H9 (cell line): Measurements from ENCODE around the gene LRRK1. TPM values are rescaled to one million over a fixed set of nuclear protein-coding genes. Genes with fewer than 3 reads are reported as not detected.

ENCODE experiments used
- DNase-seq: peaks from one replicate; pipeline ENCODE4 v3.0.0-alpha.2; 2017
- H2AFZ ChIP-seq: one replicate; pipeline ENCODE4 v1.6.1; 2013; ENCODE audit warnings: mild to moderate bottlenecking, low read length, control low read depth, moderate library complexity
- H2AK5ac ChIP-seq: 2 replicates; pipeline ENCODE4 v1.6.1; 2013; ENCODE audit warnings: low read length, control low read depth, mixed read lengths; ENCODE audit not compliant: insufficient read length
- H2BK120ac ChIP-seq: one replicate; pipeline ENCODE4 v1.6.1; 2013; ENCODE audit warnings: low read depth, mild to moderate bottlenecking, low read length, control low read depth, inconsistent platforms; ENCODE audit not compliant: poor library complexity, severe bottlenecking
- H2BK12ac ChIP-seq: 2 replicates; pipeline ENCODE4 v1.6.1; 2013; ENCODE audit warnings: low read length, control low read depth, mixed read lengths, low read depth; ENCODE audit not compliant: insufficient read length
- H2BK15ac ChIP-seq: 2 replicates; pipeline ENCODE4 v1.6.1; 2013; ENCODE audit warnings: low read depth, low read length, control low read depth
- H2BK20ac ChIP-seq: one replicate; pipeline ENCODE4 v1.6.1; 2013; ENCODE audit warnings: low read depth, mild to moderate bottlenecking, low read length, control low read depth, inconsistent platforms; ENCODE audit not compliant: poor library complexity, severe bottlenecking
- H2BK5ac ChIP-seq: 2 replicates; pipeline ENCODE4 v1.6.1; 2013; ENCODE audit warnings: low read length, control low read depth, mixed read lengths; ENCODE audit not compliant: insufficient read length
- H3K14ac ChIP-seq: 2 replicates; pipeline ENCODE4 v1.6.1; 2013; ENCODE audit warnings: low read length, control low read depth; ENCODE audit not compliant: insufficient read depth
- H3K18ac ChIP-seq: 2 replicates; pipeline ENCODE4 v1.6.1; 2013; ENCODE audit warnings: low read depth, mild to moderate bottlenecking, mixed read lengths, low read length, control low read depth; ENCODE audit not compliant: insufficient read length
- H3K23ac ChIP-seq: 2 replicates; pipeline ENCODE4 v1.6.1; 2013; ENCODE audit warnings: low read length, control low read depth, mixed read lengths, low read depth; ENCODE audit not compliant: insufficient read length
- H3K23me2 ChIP-seq: 2 replicates; pipeline ENCODE4 v1.6.1; 2013; ENCODE audit warnings: low read depth, mild to moderate bottlenecking, mixed read lengths, low read length, control low read depth; ENCODE audit not compliant: insufficient read length, poor library complexity, severe bottlenecking
- H3K27ac ChIP-seq: 2 replicates; pipeline ENCODE4 v1.5.1; 2013; ENCODE audit warnings: low read length, control low read depth, mixed read lengths, low read depth; ENCODE audit not compliant: insufficient read length
- H3K27me3 ChIP-seq: 2 replicates; pipeline ENCODE4 v1.6.1; 2013; ENCODE audit warnings: low read length, control low read depth, inconsistent platforms; ENCODE audit not compliant: insufficient read depth
- H3K4ac ChIP-seq: 2 replicates; pipeline ENCODE4 v1.6.1; 2013; ENCODE audit warnings: low read depth, mild to moderate bottlenecking, control low read depth, inconsistent platforms, low read length, moderate library complexity
- H3K4me1 ChIP-seq: 2 replicates; pipeline ENCODE4 v1.6.1; 2013; ENCODE audit warnings: low read length, control low read depth, inconsistent platforms; ENCODE audit not compliant: insufficient read depth
- H3K4me2 ChIP-seq: 2 replicates; pipeline ENCODE4 v1.6.1; 2013; ENCODE audit warnings: low read length, control low read depth, mixed read lengths; ENCODE audit not compliant: insufficient read length, insufficient read depth
- H3K56ac ChIP-seq: 2 replicates; pipeline ENCODE4 v1.6.1; 2013; ENCODE audit warnings: low read depth, mild to moderate bottlenecking, mixed read lengths, low read length, control low read depth; ENCODE audit not compliant: insufficient read length
- H3K79me1 ChIP-seq: 2 replicates; pipeline ENCODE4 v1.6.1; 2013; ENCODE audit warnings: low read depth, mild to moderate bottlenecking, moderate library complexity, low read length, control low read depth, inconsistent platforms; ENCODE audit not compliant: insufficient read depth, poor library complexity, severe bottlenecking
- H3K79me2 ChIP-seq: 2 replicates; pipeline ENCODE4 v1.6.1; 2013; ENCODE audit warnings: low read length, control low read depth, inconsistent platforms; ENCODE audit not compliant: insufficient read depth
- H3K9ac ChIP-seq: 2 replicates; pipeline ENCODE4 v1.6.1; 2013; ENCODE audit warnings: low read length, control low read depth, mixed read lengths; ENCODE audit not compliant: insufficient read length; ENCODE audit errors: extremely low read depth
- H3K9me3 ChIP-seq: one replicate; pipeline ENCODE4 v1.6.1; 2013; ENCODE audit warnings: low read depth, low read length, inconsistent platforms; ENCODE audit not compliant: control insufficient read depth
- H3T11ph ChIP-seq: one replicate; pipeline ENCODE4 v1.6.1; 2013; ENCODE audit warnings: mild to moderate bottlenecking, low read length, control low read depth, inconsistent platforms
- H4K20me1 ChIP-seq: one replicate; pipeline ENCODE4 v1.6.1; 2013; ENCODE audit not compliant: control insufficient read depth, insufficient read length, insufficient read depth
- H4K5ac ChIP-seq: 2 replicates; pipeline ENCODE4 v1.6.1; 2013; ENCODE audit warnings: low read depth, mild to moderate bottlenecking, mixed read lengths, low read length, control low read depth; ENCODE audit not compliant: insufficient read length
- H4K8ac ChIP-seq: replicated peaks from 2 replicates; pipeline ENCODE4 v1.6.1; 2013; ENCODE audit warnings: low read length, control low read depth, mixed read lengths, low read depth; ENCODE audit not compliant: insufficient read length
- H4K91ac ChIP-seq: 2 replicates; pipeline ENCODE4 v1.6.1; 2013; ENCODE audit warnings: low read depth, mild to moderate bottlenecking, moderate library complexity, mixed read lengths, low read length, control low read depth; ENCODE audit not compliant: insufficient read length
- H3K27ac Mint-ChIP-seq, 3 experiments: 2 replicates in 2 of 3; 3 replicates in 1 of 3; pipeline ENCODE4 v1.8.0; 2020 to 2021; ENCODE audit warnings: mixed read lengths in 3 of 3, mild to moderate bottlenecking in 1 of 3, moderate library complexity in 1 of 3
- H3K27me3 Mint-ChIP-seq: 2 replicates; pipeline ENCODE4 v1.8.0; 2021; ENCODE audit warnings: low read depth, mild to moderate bottlenecking, moderate library complexity, mixed read lengths
- H3K36me3 Mint-ChIP-seq, 3 experiments: 2 replicates in 2 of 3; 3 replicates in 1 of 3; pipeline ENCODE4 v1.8.0; 2020 to 2021; ENCODE audit warnings: low read depth in 3 of 3, mixed read lengths in 3 of 3; ENCODE audit not compliant: insufficient read depth in 1 of 3
- H3K4me1 Mint-ChIP-seq, 2 experiments: 2 replicates each; pipeline ENCODE4 v1.8.0; 2020; ENCODE audit warnings: mixed read lengths in 2 of 2
- H3K4me3 Mint-ChIP-seq, 2 experiments: 2 replicates in 1 of 2; 3 replicates in 1 of 2; pipeline ENCODE4 v1.8.0; 2020 to 2021; ENCODE audit warnings: mild to moderate bottlenecking in 2 of 2, mixed read lengths in 2 of 2, moderate library complexity in 1 of 2
- H3K9me3 Mint-ChIP-seq, 2 experiments: 2 replicates in 1 of 2; 3 replicates in 1 of 2; pipeline ENCODE4 v1.8.0; 2020; ENCODE audit warnings: mild to moderate bottlenecking in 2 of 2, mixed read lengths in 2 of 2, moderate library complexity in 1 of 2
- WGBS: extraction: QIAGEN DNeasy Blood & Tissue Kit; methylation state at CpG from one replicate; pipeline ENCODE4 v1.1.7; 2013; ENCODE audit warnings: missing lambda C conversion rate, low lambda C conversion rate, mixed read lengths; ENCODE audit not compliant: insufficient read length; ENCODE audit errors: extremely low coverage; 5-methylcytosine and 5-hydroxymethylcytosine counted together
- total RNA-seq: library from RNA; stranded (reverse); gene quantifications from 2 replicates; pipeline ENCODE4 v1.2.1, GENCODE V29; 2021
- TF ChIP-seq, protein P1 (sequence below): fragments of 200-600 bp; sonication (generic); conservative IDR thresholded peaks from 3 replicates; pipeline ENCODE4 v1.8.0; 2021; ENCODE audit warnings: antibody characterized with exemption, mild to moderate bottlenecking

Gene LRRK1
- total RNA-seq, 1 experiment from 2014 or later: 4.0 TPM

DNA sequence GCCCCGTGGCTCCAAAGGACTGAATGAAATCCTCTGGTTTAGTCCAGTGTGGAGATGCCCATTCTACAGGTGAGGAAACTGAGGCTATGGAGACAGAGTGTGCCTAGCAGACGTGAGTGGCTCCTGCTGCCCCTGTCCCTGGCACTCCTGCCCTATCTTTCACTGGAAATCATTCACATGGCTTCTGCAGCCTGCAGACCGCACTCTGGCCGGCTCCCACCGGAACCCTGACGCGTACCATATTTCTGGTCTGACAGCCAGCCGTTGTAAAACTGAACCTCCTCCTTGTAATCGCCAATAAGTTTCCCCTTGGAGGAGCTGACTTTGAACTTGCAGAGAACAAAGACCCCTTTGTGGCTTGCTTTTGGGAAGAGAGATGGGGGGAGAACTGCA is 196.2 kb downstream of the LRRK1 start:
- H3K27ac ChIP-seq: no peak overlapping the region
- TF ChIP-seq, protein P1, sequence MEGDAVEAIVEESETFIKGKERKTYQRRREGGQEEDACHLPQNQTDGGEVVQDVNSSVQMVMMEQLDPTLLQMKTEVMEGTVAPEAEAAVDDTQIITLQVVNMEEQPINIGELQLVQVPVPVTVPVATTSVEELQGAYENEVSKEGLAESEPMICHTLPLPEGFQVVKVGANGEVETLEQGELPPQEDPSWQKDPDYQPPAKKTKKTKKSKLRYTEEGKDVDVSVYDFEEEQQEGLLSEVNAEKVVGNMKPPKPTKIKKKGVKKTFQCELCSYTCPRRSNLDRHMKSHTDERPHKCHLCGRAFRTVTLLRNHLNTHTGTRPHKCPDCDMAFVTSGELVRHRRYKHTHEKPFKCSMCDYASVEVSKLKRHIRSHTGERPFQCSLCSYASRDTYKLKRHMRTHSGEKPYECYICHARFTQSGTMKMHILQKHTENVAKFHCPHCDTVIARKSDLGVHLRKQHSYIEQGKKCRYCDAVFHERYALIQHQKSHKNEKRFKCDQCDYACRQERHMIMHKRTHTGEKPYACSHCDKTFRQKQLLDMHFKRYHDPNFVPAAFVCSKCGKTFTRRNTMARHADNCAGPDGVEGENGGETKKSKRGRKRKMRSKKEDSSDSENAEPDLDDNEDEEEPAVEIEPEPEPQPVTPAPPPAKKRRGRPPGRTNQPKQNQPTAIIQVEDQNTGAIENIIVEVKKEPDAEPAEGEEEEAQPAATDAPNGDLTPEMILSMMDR: no peak
- WGBS: no CpG with 5 or more reads among the region's 9 CpGs

More for the DNA sequence above, 196.2 kb downstream of the LRRK1 start:
- Mint-ChIP-seq H3K4me3 (no peak overlapping the region), H3K4me1 (peaks cover 14 to 27% of the 10 kb centered on the region in 2 experiments), H3K27me3 (no peaks in the 10 kb centered on the region; the same call in 1 of the 2 replicates), H3K27ac (no peak overlapping the region), H3K9me3 (no peaks in the 10 kb centered on the region), H3K36me3 (no peaks in the 10 kb centered on the region)
- no peaks in the 10 kb centered on the region; the same call in 1 of the 2 replicates for H3K4me1 ChIP-seq
- H2BK12ac ChIP-seq: no peak overlapping the region
- no peak overlapping the region for H2AK5ac ChIP-seq
- H3K56ac ChIP-seq: no peak overlapping the region
- H3K4me2 ChIP-seq: no peak overlapping the region
- H4K5ac ChIP-seq: no peak overlapping the region
- H3K14ac ChIP-seq: no peak overlapping the region
- H3T11ph ChIP-seq: no peak overlapping the region
- DNase-seq: no peak
- H3K4ac ChIP-seq: no peak overlapping the region
- no peaks in the 10 kb centered on the region for H3K27me3 ChIP-seq
- H2BK5ac ChIP-seq: no peak overlapping the region
- no peak overlapping the region for H4K8ac ChIP-seq
- no peak overlapping the region for H4K91ac ChIP-seq
- no peaks in the 10 kb centered on the region for H3K23me2 ChIP-seq
- H3K18ac ChIP-seq: no peak overlapping the region
- no peak overlapping the region for H2BK120ac ChIP-seq
- H2BK20ac ChIP-seq: no peak overlapping the region
- H4K20me1 ChIP-seq: no peaks in the 10 kb centered on the region
- no peaks in the 10 kb centered on the region for H3K79me1 ChIP-seq
- no peak overlapping the region for H3K23ac ChIP-seq
- no peaks in the 10 kb centered on the region for H3K79me2 ChIP-seq
- H2BK15ac ChIP-seq: no peak overlapping the region
- H2AFZ ChIP-seq: no peak overlapping the region
- H3K9me3 ChIP-seq: no peaks in the 10 kb centered on the region
- no peak overlapping the region for H3K9ac ChIP-seq
